ENCODE measurements around the gene IKZF1. TPM values are rescaled to one million over a fixed set of nuclear protein-coding genes. Genes with fewer than 3 reads are reported as not detected.
A peak's percentile ranks its signal among the peaks of the same experiment; 100 is the strongest.

Gene IKZF1
- polyA plus RNA-seq (2013): 0.25 and 0.28 TPM in 2 replicates

GRCh38 chr7:50304129-50304910 lies at the start of gene IKZF1:
IKZF1 (plus strand) TSS chr7:50304716; CDS start chr7:50319062, 14,346 bp downstream.
- Histone ChIP-seq H3K18ac (ENCODE audit: low read length) (no peak within 1 kb of the TSS), H3K4me1 (ENCODE audit: control insufficient read depth in 1 of 2, insufficient read depth in 2 of 2, low read length in 2 of 2) (peaks cover 0 to 8% of the 10 kb centered on the region in 2 experiments), H2AK5ac (ENCODE audit: low read length) (no peak within 1 kb of the TSS), H3K27ac (ENCODE audit: low read depth, low read length) (no peak within 1 kb of the TSS), H3K14ac (ENCODE audit: low read length) (no peak within 1 kb of the TSS), H3K23ac (ENCODE audit: low read length) (no peak within 1 kb of the TSS), H4K91ac (ENCODE audit: low read depth, low read length) (no peak within 1 kb of the TSS), H2AFZ (ENCODE audit: insufficient read depth, low read length, poor library complexity) (peak within 1 kb of the TSS; percentile 66), H3K4me3 (ENCODE audit: low read depth, low read length) (peak within 1 kb of the TSS; percentile 85), H2BK12ac (ENCODE audit: low read length) (no peak within 1 kb of the TSS), H3K27me3 (ENCODE audit: insufficient read depth, low read length) (peaks cover 29% of the 10 kb centered on the region), H2BK120ac (ENCODE audit: insufficient read depth, low read length, poor library complexity) (no peak within 1 kb of the TSS), H3K36me3 (ENCODE audit: control insufficient read depth in 1 of 2, insufficient read depth in 2 of 2, low read length in 2 of 2) (no peaks in the 10 kb centered on the region), H2BK5ac (ENCODE audit: low read depth, low read length, poor library complexity) (no peak within 1 kb of the TSS), H4K12ac (ENCODE audit: low read depth, low read length) (peak within 1 kb of the TSS; percentile 32), H3K9me3 (ENCODE audit: insufficient read depth, low read depth, low read length) (no peaks in the 10 kb centered on the region), H3K4ac (ENCODE audit: low read depth, low read length) (no peak within 1 kb of the TSS), H3K79me2 (ENCODE audit: control insufficient read depth, insufficient read depth, low read length, poor library complexity) (no peaks in the 10 kb centered on the region), H3K4me2 (ENCODE audit: low read length) (peak within 1 kb of the TSS; percentile 89), H3K79me1 (ENCODE audit: low read length) (no peaks in the 10 kb centered on the region), H4K8ac (ENCODE audit: low read depth, low read length) (peak within 1 kb of the TSS; percentile 47), H3K9ac (ENCODE audit: low read length) (no peak within 1 kb of the TSS)
- no CpG with 5 or more reads among the region's 107 CpGs for WGBS (ENCODE audit: extremely low coverage, insufficient coverage, insufficient read length)
- DNase-seq: peak; percentile 30 to 38

- H2BK120ac ChIP-seq (ENCODE audit: insufficient read depth, low read length, poor library complexity): no peak overlapping the region
- H4K91ac ChIP-seq (ENCODE audit: low read depth, low read length): no peak overlapping the region
- no peak overlapping the region for H2BK5ac ChIP-seq (ENCODE audit: low read depth, low read length, poor library complexity)
- H3K27me3 ChIP-seq (ENCODE audit: insufficient read depth, low read length): no peaks in the 10 kb centered on the region
- H4K12ac ChIP-seq (ENCODE audit: low read depth, low read length): no peak overlapping the region
- H3K9me3 ChIP-seq (ENCODE audit: insufficient read depth, low read depth, low read length): no peaks in the 10 kb centered on the region
- no peak overlapping the region for H2AFZ ChIP-seq (ENCODE audit: insufficient read depth, low read length, poor library complexity)
- no peaks in the 10 kb centered on the region for H3K79me2 ChIP-seq (ENCODE audit: control insufficient read depth, insufficient read depth, low read length, poor library complexity)
- no peak overlapping the region for H4K8ac ChIP-seq (ENCODE audit: low read depth, low read length)
- H2AK5ac ChIP-seq (ENCODE audit: low read length): no peak overlapping the region
- WGBS (ENCODE audit: extremely low coverage, insufficient coverage, insufficient read length): no CpG with 5 or more reads among the region's 1 CpG
- H3K4me2 ChIP-seq (ENCODE audit: low read length): no peak overlapping the region
- H3K27ac ChIP-seq (ENCODE audit: low read depth, low read length): no peak overlapping the region
- H3K18ac ChIP-seq (ENCODE audit: low read length): no peak overlapping the region
- H3K14ac ChIP-seq (ENCODE audit: low read length): no peak overlapping the region
- H3K36me3 ChIP-seq (ENCODE audit: control insufficient read depth in 1 of 2, insufficient read depth in 2 of 2, low read length in 2 of 2): no peaks in the 10 kb centered on the region
- no peak overlapping the region for H3K23ac ChIP-seq (ENCODE audit: low read length)
- no peak overlapping the region for H3K4me3 ChIP-seq (ENCODE audit: low read depth, low read length)
- no peaks in the 10 kb centered on the region for H3K79me1 ChIP-seq (ENCODE audit: low read length)
- no peak overlapping the region for H3K4ac ChIP-seq (ENCODE audit: low read depth, low read length)
- no peak for DNase-seq
- H2BK12ac ChIP-seq (ENCODE audit: low read length): no peak overlapping the region
- no peaks in the 10 kb centered on the region for H3K4me1 ChIP-seq (ENCODE audit: control insufficient read depth in 1 of 2, insufficient read depth in 2 of 2, low read length in 2 of 2)
- no peak overlapping the region for H3K9ac ChIP-seq (ENCODE audit: low read length)
These were observed 42.9 kb upstream of the IKZF1 start for GRCh38 chr7:50261593-50261992.

GRCh38 chr7:50262446-50262845 lies 42.1 kb upstream of the IKZF1 start:
- Histone ChIP-seq H3K4me2 (ENCODE audit: low read length) (no peak overlapping the region), H3K79me1 (ENCODE audit: low read length) (no peaks in the 10 kb centered on the region), H4K8ac (ENCODE audit: low read depth, low read length) (no peak overlapping the region), H2AFZ (ENCODE audit: insufficient read depth, low read length, poor library complexity) (no peak overlapping the region), H3K18ac (ENCODE audit: low read length) (no peak overlapping the region), H3K9me3 (ENCODE audit: insufficient read depth, low read depth, low read length) (no peaks in the 10 kb centered on the region), H2AK5ac (ENCODE audit: low read length) (no peak overlapping the region), H4K91ac (ENCODE audit: low read depth, low read length) (no peak overlapping the region), H3K27ac (ENCODE audit: low read depth, low read length) (no peak overlapping the region), H3K4me3 (ENCODE audit: low read depth, low read length) (no peak overlapping the region), H3K9ac (ENCODE audit: low read length) (no peak overlapping the region), H3K23ac (ENCODE audit: low read length) (no peak overlapping the region), H3K79me2 (ENCODE audit: control insufficient read depth, insufficient read depth, low read length, poor library complexity) (no peaks in the 10 kb centered on the region), H3K36me3 (ENCODE audit: control insufficient read depth in 1 of 2, insufficient read depth in 2 of 2, low read length in 2 of 2) (no peaks in the 10 kb centered on the region), H3K4me1 (ENCODE audit: control insufficient read depth in 1 of 2, insufficient read depth in 2 of 2, low read length in 2 of 2) (no peaks in the 10 kb centered on the region), H3K4ac (ENCODE audit: low read depth, low read length) (no peak overlapping the region), H2BK5ac (ENCODE audit: low read depth, low read length, poor library complexity) (no peak overlapping the region), H3K14ac (ENCODE audit: low read length) (no peak overlapping the region), H4K12ac (ENCODE audit: low read depth, low read length) (no peak overlapping the region), H3K27me3 (ENCODE audit: insufficient read depth, low read length) (no peaks in the 10 kb centered on the region), H2BK120ac (ENCODE audit: insufficient read depth, low read length, poor library complexity) (no peak overlapping the region), H2BK12ac (ENCODE audit: low read length) (no peak overlapping the region)
- no peak for DNase-seq
- WGBS (ENCODE audit: extremely low coverage, insufficient coverage, insufficient read length): no CpG with 5 or more reads among the region's 2 CpGs

GRCh38 chr7:50262916-50263690 lies 41.4 kb upstream of the IKZF1 start:
- H2AFZ ChIP-seq (ENCODE audit: insufficient read depth, low read length, poor library complexity): no peak overlapping the region
- no peaks in the 10 kb centered on the region for H3K36me3 ChIP-seq (ENCODE audit: control insufficient read depth in 1 of 2, insufficient read depth in 2 of 2, low read length in 2 of 2)
- H3K27me3 ChIP-seq (ENCODE audit: insufficient read depth, low read length): no peaks in the 10 kb centered on the region
- DNase-seq: no peak
- no peak overlapping the region for H4K8ac ChIP-seq (ENCODE audit: low read depth, low read length)
- no peaks in the 10 kb centered on the region for H3K4me1 ChIP-seq (ENCODE audit: control insufficient read depth in 1 of 2, insufficient read depth in 2 of 2, low read length in 2 of 2)
- H3K4ac ChIP-seq (ENCODE audit: low read depth, low read length): no peak overlapping the region
- H3K79me1 ChIP-seq (ENCODE audit: low read length): no peaks in the 10 kb centered on the region
- H3K9me3 ChIP-seq (ENCODE audit: insufficient read depth, low read depth, low read length): no peaks in the 10 kb centered on the region
- no peak overlapping the region for H3K14ac ChIP-seq (ENCODE audit: low read length)
- H3K9ac ChIP-seq (ENCODE audit: low read length): no peak overlapping the region
- H2AK5ac ChIP-seq (ENCODE audit: low read length): no peak overlapping the region
- H3K79me2 ChIP-seq (ENCODE audit: control insufficient read depth, insufficient read depth, low read length, poor library complexity): no peaks in the 10 kb centered on the region
- no peak overlapping the region for H3K27ac ChIP-seq (ENCODE audit: low read depth, low read length)
- no peak overlapping the region for H2BK12ac ChIP-seq (ENCODE audit: low read length)
- no peak overlapping the region for H3K4me2 ChIP-seq (ENCODE audit: low read length)
- H2BK5ac ChIP-seq (ENCODE audit: low read depth, low read length, poor library complexity): no peak overlapping the region
- WGBS (ENCODE audit: extremely low coverage, insufficient coverage, insufficient read length): no CpG with 5 or more reads among the region's 1 CpG
- no peak overlapping the region for H4K91ac ChIP-seq (ENCODE audit: low read depth, low read length)
- H2BK120ac ChIP-seq (ENCODE audit: insufficient read depth, low read length, poor library complexity): no peak overlapping the region
- H3K23ac ChIP-seq (ENCODE audit: low read length): no peak overlapping the region
- H4K12ac ChIP-seq (ENCODE audit: low read depth, low read length): no peak overlapping the region
- no peak overlapping the region for H3K18ac ChIP-seq (ENCODE audit: low read length)
- H3K4me3 ChIP-seq (ENCODE audit: low read depth, low read length): no peak overlapping the region

All from trophoblast cell (in vitro differentiated cells and primary cell).